Measurements from ENCODE around the gene FAIM2.

FAIM2 gene

DNA sequence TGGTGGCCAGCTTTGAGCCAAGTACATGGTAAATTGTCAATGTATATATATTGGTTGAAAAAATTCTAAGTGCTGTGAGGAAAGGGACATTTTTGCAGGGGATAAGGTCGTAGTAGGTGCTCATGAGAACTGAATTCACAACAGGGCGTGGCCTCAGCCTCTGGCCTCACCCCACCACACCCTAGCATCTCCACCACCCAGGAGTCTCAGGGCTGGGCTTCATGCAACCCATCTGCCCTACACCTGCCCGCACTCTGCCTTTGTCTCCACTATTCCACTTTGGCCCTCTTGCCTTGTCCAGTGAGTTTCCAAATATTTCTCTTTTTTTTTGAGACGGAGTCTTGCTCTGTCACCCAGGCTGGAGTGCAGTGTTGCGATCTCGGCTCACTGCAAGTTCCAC is 24.8 kb upstream of the FAIM2 start:
- no peak for TF ChIP-seq CTCF (IDR thresholded peaks at IDR 0.05)

DNA sequence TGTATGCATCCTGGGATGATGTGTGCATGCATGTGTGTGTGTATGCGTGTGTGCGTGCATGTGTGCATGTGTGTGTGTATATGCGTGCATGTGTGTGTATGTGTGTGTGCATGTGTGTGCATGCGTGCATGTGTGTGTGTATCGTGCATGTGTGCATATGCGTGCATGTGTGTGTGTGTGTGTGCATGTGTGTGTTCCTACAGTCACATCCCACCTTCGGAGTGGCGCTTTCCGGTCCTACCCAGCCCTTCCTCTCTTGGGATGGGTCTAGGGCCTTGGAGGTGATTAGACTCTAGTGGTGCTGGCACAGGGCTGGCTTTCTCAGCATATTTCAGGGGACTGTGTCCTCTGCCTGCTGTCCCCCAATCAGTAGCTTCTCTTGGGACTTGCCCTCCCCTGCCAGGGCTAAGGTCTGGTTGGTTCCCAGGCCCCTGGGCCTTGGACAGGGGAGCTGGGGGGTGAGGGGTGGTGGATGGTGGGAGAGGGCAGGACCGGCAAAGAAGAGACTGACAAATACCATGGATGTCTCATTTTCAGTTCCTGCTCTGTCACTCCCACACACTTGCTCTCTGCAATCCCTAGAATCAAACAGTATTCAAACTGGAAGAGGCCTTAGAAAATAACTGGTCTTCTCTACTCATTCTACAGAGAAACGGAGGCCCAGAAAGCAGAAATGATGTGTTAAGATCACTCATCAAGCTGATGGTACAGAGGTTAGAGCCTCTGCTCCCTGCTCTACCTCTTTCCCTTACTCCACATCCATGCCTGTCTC is 21.9 kb upstream of the FAIM2 start:
- no peak for TF ChIP-seq CTCF (IDR thresholded peaks at IDR 0.05)

DNA sequence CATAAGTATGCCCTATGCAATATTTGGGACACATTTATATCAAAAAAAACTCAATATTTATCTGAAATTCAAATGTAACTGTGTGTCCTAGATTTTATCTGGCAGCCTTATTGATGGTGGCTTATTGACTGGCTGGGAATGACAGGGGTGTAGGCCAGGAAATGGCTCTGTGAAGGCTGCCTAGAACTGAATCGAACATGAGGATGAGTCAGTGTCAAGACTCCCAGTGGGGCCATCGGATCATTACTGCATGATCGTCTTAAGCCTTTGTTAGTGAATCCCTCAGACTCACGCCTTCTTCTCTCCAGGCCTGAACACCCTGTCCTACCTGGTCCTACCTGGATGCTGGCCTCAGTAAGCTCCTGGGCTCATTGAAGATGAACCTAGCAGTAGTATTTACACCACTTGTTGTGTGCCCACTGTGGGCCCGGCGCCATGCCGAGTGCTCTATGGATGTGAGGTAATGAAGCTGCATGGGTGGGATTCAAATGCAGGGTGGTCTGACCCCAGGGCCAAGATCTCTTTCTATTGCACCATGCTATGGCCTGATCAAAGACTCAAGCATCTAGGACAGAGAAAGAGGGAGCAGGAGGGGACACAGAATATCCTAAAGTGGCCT is 21.0 kb upstream of the FAIM2 start:
- no peak for TF ChIP-seq CTCF (IDR thresholded peaks at IDR 0.05)

DNA sequence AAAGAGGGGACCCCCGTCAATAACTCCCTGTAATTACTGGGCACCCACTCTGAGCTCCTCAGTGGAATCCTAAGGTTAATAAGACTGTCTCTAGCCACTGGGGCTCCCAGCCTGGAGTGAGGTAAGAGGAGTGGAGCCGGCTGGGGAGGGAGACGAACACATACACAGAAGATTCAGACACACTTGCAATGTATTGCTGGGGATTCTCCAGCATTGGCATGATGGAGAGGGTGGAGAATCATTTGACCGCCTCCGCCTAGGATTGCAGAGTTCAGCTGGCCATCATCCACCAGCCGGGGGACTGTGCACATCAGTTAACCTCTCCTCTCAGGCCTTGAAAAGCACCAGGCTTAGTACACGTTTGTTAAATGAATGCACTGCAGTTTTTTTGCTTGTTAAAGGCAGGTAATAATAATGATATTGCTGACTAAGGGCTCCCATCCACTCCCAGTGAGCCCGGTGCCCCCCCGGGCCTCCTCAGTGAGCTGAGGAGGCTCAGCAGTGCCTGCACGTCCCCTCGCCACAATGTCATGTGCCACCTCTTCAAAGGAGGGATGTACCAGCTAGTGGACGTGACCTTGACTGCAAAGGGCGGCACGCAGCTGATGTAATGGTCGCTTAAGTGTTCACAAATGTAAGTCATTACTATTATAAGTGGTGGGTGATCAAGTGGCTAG is 20.3 kb upstream of the FAIM2 start:
- no peak for TF ChIP-seq CTCF (IDR thresholded peaks at IDR 0.05)

GRCh38 chr12:49923035-49923644 is 19.4 kb upstream of the FAIM2 start:
- TF ChIP-seq CTCF (IDR thresholded peaks at IDR 0.05), result no peak

DNA sequence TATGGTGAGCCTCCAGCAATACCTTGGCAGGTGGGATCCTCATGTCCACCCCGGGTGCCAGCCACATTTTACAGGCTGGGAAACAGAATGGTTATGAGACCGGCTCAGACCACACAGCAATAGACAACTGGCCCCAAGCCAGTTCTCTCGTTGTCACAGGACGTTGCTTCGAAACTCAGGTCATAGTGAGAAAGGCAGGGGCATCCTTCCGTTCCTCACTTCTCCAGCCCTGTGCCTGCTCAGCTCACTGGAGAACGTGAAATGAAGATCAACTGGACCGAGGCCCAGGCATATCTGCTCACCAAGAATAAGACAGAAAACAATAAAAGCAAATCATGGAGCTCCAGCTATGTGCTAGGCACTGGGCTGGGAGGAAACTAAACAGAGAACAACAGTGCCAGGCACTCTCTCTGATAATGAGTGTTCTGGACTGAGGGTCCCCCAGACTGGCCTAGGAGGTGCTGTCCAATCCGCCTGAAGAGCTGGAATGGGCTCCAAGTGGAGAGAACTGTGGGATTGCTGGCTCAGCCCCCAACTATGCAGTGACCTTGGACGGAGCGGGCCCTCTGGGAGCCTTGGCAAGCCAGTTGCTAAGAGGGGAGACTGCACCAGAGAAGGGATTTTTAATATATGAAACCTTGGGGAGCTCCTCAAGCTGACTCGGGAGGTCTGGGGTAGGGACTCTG is 18.8 kb upstream of the FAIM2 start:
- TF ChIP-seq CTCF (IDR thresholded peaks at IDR 0.05), result no peak

- TF ChIP-seq CTCF (IDR thresholded peaks at IDR 0.05), result no peak
Observed at GRCh38 chr12:49921936-49922335, 18.2 kb upstream of the FAIM2 start.
